ENCODE data around the gene C12orf76.
"Not testable (repeated sequence)": the region's sequence is repeated elsewhere in the genome, so short reads cannot be mapped to it uniquely, and the experiment has no call there.

C12orf76 gene, protein sequence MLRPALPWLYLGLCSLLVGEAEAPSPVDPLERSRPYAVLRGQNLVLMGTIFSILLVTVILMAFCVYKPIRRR

DNA sequence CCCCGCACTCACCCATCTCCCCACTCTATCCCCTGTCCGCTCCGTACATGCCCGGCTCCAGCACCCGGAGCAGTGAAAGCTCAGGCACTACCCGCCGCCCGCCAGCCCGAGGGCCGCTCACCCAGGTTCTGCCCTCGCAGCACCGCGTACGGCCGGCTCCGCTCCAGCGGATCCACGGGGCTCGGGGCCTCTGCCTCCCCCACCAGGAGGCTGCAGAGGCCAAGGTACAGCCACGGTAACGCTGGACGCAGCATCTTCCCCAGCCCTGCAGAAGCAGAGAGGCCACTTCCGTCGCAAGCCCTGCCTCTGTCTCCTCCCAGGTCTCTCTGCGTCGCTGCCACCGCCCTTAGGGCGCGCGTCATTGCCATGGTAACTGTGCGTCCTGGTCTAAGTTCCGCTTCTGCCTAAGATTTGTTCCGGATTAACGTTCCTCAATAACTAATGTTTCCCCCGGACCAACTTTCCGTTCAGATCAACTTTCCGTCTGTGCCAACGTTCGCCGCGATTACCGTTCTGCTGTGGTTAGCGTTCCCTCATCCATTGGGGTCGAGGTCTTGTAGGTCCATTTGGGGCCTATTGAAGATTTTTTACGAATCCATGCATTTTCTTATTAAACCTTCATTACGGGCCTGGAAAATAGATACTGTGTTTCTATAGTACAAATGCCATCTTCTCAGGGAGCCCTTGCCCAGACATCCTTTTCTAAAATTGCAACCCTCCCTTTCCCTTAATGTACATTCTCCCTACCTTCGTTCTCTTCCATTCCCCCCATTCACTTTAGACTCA, at the start of gene C12orf76:
TSS of gene C12orf76 (minus strand) at position 281 of the 786 bp plus-strand sequence. CDS start at position 254, 27 bp downstream.
- DNase-seq, result peak; percentile 89 to 90

DNA sequence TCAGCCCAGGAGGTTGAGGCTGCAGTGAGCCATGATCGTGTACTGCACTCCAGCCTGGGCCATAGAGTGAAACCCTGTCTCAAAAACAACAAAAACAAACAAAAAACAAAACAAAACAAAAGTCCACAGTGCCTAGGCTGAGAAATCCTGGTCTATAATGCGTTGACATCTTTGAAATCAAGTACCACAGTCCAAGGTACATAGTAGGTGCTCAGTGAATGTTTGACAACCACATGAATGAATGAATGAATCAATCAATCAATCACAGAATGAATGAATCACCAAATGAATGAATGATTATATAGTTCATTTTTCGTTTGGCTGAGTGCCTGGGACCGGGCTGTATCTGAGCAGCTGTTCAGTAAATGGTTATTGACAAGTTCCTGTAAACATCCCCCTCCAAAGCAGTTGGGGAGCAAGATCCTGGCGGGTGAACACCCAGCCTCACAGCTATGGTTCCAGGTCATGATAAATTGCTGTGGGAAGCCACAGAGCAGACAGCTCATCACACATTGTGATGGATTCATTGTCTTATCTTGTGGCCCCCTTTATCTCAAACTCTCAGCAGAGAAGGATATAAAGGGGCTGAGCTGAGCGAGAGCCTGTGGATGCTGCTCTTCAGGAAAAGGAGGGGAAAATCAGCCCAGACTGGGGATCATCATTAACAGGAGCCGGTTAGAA, 45.4 kb upstream of the C12orf76 start:
- DNase-seq, result no peak

DNA sequence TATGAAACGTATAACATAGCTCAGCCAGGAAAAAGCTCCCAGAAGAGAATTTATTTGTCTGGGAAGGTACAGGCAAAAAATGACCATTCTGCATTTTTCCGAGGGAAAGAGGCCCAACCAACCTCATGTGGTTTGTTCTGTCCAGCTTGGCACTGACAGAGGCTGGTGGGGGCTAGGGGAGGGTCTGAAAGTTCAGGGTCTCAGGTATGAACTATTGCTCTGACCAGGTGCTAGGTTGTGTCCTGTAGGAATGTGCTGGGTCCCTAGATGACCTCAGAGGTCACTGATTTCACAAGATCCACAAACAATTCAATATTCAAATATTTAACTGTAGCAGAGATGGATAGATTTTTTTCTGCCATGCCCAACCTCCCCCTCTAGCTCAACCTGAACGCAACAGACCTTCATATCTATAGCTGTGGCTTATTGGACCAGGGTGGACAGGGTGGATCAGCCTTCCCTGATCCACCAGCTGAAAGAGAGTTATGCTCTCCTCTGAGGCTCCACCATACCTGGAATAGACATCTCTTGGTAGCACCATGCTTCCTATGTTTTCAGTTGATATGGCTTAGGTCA, 42.9 kb upstream of the C12orf76 start:
- DNase-seq, result no peak

DNA sequence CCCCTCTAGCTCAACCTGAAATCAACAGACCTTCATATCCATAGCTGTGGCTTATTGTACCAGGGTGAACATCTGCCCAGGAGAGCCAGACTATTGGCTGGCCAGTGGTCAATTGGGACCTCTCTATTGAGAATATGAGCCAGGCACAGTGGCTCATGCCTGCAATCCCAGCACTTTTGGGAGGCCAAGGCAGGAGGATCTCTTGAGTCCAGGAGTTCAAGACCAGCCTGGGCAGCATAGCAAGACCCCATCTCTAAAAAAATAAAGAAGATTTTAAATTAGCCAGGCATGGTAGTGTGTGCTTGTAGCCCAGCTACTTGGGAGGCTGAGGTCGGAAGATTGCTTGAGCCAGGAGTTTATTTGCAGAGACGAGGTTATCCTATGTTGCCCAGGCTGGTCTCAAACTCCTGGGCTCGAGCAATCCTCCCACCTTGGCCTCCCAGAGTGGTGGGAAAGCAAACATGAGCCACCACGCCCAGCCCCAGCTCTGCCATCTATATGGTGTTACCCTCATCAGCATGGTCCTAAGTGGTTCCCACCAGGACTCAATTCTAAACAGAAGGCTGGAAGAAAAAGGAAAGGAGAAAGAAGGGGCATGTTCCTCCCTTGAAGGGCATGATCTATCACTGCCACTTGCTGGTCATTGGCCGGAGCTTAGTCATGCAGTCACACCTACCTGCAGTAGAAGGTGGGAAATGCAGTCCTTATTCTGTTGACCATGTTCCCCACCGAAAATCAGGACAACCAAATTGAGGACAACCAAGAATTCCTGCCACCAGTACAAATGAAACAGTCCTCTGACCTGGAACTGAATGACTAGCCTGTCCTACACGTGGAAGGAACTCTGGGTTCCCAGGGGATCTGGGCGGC, 42.2 kb upstream of the C12orf76 start:
- no peak for DNase-seq

DNA sequence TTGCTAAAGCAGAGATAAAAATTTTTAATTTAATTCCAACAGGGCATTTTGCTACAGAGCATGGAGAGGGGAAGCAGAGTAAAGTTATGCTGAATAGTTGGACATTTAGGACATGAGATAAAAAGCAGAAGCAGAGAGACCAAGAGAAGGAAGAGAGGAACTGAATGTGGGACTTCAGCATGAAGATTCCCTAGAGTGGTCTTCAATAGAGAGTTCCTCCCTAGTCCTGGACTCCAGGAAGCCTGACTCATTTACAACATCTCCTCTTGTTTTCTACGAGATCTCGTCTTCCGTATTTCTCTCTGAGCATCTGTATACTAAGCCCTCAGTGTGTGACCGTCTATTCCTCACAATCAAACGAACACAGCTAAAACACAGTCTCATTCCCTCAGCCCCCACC, 40.6 kb upstream of the C12orf76 start:
- no peak for DNase-seq

DNA sequence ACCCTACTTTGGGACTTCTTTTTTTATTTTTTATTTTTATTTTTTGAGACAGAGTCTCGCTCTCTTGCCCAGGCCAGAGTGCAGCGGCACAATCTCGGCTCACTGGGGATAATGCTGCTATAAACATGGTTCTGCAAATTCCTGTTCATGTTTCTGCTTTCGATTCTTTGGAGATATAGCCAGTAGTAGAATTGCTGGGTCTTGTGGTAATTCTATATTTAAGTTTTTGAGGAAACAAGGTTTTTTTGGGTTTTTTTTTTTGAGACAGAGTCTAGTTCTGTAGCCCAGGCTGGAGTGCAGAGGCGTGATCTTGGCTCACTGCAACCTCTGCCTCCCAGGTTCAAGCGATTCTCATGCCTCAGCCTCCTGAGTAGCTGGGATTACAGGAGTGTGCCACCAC, 39.9 kb upstream of the C12orf76 start:
- DNase-seq, result not testable (repeated sequence)

DNA sequence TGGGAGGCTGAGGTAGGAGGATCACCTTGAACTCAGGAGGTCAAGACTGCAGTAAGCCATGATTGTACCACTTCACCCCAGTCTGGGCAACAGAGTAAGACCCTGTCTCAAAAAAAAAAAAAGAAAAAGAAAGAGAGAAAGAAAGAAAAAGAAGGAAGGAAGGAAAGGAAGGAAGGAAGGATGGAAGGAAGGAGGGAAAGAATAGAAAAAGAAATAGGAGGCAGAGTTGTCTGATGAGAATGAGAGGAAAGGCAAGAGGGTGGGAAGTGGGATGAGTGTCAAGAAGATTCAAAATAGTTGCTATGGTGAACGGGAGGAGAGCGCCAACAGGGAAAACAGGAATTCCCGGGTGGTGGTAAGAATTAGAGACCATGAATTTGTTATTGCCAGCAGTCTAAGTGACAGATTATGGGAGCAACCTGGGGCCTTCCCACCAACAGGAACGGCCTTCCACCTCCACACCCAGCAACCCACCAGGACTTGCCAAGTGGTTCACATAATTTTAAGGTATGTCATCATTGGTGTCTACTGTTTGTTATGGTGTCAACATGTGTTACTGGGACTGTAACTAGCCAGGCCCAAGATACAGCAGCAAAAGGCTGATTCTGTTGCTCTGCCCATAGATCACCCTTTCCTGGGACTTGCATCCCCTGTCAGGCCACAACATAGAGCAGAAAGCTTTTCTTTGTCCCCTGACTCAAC, 36.1 kb upstream of the C12orf76 start:
- no peak for DNase-seq

DNA sequence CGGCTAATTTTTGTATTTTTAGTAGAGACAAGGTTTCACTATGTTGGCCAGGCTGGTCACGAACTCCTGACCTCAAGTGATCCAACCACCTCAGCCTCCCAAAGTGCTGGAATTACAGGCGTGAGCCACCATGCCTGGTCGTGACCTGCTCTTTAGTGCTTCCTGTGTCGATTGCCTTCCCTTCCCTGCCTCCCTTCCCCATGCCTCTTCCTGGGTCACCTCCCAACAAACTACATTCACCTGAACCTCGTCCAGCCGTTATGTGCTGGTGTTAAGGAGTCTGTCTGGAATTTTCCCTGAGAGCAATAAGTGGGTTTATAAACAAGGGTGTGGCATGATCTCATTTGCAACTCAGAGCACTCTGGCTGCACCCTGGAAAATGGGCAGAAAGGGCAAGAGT, 32.1 kb upstream of the C12orf76 start:
- no peak for DNase-seq

DNA sequence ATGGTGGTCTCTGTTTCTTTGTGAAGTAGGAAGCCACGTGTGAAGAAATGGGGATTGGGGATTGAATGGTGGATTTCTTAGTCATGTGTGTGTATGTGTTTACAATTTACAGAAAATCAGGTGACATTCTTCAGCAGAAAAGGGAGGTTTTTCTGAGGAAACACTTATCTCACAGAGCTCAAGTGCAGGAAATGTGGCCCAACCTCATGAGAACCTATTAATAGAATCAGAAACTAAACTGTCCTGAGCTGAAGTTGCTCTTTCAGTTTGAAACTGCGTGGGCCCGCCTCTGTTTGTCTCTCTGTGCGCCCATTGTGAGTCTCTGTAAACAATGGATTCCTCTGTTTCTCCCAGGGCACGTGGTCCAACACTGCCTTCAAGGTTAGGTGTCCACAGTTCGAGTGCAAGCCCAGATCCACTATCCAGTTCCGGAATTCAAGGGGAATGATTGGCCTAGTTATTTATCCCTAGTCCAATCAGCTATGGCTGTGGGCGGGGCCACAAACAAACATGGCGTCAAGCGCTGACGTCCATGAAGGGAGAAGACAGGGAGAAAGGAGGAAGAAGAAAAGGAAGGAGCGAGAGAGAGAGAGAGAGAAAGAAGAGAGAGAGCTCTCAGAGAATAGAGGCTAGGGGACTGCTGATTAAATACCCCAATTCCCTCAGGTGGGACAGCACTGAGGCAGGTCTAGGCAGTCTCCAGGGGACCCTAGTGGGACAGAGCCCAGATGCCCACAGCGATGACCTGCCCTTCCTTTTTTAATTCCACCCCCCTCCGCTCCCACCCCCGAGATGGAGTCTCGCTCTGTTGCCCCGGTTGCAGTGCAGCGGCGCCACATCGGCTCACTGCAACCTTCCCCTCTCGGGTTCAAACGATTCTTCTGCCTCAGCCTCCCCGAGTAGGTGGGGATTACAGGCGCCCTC, 31.4 kb upstream of the C12orf76 start:
- DNase-seq, result peak; percentile 70 to 75

DNA sequence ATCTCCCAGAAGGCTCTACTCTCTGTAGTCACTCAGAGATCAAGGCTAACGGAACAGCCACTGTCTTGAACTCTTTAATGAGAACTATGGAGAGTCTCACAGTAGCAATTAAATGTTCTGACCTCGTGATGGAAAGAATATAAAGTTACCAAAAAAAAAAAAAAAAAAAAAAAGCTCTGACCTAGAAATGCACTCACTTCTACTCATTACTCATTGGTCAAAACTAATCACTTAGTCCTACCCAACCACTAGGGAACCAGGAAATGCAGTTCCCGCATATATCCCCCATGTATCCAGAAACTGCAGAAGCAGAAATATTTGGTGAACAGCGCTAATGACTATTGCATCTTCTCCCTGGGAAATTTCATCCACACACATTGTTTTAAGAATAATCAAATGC, 29.5 kb upstream of the C12orf76 start:
- no peak for DNase-seq

DNA sequence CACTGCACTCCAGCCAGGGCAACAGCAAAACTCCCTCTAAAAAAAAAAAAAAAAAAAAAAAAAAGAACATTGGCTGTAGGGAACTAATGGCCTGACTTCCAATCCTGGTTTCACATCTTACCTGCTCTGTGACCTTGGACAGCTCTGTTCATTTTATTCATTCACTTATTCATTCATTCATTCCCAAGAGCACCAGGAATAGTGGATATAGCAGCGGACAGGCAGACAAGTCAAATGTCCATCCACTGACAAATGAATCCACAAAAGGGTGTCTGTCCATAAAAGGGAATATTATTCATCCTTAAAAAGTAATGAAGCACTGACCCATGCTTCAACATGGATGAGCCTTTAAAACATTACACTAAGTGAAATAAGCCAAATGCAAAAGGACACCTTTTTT, 27.6 kb upstream of the C12orf76 start:
- no peak for DNase-seq

DNA sequence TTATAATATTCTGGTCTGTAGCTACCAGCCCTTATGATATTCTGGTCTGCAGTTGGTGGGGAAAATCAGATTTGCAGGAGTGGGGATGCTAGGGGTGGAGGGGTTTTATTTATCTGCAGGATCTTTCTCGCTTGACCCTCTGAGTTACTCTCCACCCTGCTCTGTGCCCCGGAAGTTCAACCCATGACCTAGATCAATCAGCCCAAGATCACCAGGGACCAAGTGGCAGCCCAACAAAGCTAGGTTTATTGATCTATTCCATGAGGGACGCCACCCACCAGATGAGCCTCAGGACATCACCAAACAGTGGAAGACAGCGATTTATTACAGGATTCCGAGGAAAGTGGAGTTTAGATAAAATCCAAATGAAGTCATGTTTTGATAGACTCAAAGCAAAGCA, 25.8 kb upstream of the C12orf76 start:
- no peak for DNase-seq

DNA sequence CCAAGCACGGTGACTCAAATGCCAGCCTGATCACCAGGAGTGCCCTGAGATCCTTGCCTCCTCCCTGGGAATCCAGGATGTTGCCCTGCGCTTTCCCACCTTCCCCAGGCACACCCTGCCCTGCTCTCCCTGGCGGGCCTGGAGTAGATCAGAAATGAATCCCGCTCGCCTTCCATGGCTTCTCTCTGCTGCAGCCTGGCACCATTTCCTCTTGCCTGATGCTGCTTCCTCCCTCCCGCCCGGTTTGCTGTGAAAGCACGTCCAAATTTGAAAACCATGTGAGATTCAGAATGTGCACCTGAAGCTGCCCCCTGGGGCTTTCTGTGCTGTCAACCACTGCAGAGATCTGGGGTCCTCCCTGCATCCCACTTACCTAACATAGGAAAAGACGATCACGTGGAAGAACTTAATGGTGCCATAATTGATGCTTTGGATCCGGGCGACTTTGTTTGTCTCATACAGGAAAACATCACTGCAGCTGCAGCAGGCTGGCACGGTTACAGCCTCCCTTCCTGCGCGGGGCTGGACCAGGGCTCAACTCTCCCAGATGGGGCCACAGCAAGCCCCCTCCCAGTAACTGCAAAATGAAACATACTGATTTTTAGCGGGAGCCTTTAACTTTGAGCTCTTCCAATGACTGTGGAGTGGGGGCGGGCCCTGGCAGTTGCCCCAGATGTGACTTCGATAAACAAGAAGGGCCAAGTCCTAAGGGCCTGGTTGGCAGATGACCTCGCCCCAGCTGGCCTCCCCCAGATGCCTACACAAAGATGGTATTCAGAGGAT, 24.9 kb upstream of the C12orf76 start:
- peak; percentile 19 to 21 for DNase-seq

DNA sequence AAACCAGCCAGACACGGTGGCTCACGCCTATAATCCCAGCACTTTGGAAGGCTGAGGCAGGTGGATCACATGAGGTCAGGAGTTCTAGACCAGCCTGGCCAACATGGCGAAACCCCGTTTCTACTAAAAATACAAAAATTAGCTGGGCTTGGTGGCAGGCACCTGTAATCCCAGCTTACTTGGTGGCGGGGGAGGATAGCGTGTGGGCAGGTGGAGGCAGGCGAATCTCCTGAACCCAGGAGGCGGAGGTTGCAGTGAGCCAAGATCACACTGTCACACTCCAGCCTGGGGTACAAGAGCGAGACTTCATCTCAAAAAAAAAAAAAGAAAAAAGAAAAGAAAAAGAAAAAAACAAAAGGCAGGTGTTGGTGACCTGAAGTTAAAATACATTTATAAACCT, 24.3 kb upstream of the C12orf76 start:
- DNase-seq, result not testable (repeated sequence)

DNA sequence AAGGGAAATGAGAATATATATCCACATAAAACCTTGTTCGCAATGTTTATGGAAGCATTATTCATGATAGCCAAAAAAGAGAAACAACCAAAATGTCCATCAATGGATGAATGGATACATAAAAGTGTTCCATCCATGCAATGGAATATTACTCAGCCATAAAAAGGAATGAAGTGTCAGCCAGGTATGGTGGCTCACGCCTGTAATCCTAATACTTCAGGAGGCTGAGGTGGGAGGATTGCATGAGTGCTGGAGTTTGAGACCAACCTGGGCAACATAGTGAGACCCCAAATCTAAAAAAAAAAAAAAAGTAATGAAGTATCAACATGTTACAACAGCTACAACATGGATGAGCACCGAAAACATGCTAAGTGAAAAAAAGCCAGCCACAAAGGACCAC, 23.6 kb upstream of the C12orf76 start:
- DNase-seq, result no peak

DNA sequence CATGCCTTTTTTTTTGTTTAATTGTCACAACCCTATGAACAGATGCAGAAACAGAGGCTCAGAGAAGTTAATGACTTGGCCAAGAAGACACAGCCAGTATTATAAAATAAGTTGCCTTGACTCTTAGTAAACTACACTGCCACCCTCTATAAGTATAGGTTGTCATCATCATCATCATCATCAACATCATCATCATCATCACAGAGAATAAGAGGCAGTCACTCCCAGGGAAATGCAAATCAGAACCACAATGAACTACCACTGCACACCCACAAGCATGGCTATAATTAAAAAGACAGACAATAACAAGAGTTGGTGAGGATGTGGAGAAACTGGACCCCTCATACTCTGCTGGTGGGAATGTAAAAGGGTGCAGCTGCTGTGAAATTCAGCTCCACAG, 23.2 kb upstream of the C12orf76 start:
- DNase-seq, result no peak

DNA sequence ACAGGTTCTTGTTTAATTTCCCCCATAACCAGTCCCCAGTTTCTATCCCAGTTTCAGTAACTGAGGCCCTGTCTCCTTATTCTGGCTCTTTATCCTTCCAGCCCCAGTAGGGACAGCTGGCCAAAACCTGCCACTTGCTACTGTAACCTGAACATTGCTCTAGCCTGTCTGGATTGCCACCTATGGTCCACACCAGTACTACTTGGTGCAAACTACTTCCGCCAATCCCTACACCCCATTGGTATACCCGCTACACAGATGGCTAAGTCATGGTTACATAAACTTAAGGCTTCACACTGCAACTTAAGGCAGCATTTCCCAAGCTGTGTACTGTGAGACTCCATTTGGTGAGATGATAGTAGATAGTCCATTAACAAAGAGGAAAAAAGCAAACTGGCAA, 20.3 kb upstream of the C12orf76 start:
- DNase-seq, result no peak

DNA sequence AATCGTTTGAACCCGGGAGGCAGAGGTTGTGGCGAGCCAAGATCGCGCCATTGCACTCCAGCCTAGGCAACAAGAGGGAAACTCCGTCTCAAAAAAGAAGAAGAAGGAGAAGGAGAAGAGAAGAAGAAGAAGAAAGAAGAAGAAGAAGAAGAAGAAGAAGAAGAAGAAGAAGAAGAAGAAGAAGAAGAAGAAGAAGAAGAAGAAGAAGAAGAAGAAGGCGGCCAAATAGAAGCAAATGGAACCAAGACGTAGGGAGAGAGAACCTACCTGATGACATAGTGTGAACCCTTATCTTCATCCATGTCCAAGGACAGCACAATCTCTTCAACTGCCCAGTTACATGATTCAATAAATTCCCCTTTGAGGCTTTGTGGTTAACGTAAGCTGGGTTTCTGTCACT, 19.8 kb upstream of the C12orf76 start:
- not testable (repeated sequence) for DNase-seq

DNA sequence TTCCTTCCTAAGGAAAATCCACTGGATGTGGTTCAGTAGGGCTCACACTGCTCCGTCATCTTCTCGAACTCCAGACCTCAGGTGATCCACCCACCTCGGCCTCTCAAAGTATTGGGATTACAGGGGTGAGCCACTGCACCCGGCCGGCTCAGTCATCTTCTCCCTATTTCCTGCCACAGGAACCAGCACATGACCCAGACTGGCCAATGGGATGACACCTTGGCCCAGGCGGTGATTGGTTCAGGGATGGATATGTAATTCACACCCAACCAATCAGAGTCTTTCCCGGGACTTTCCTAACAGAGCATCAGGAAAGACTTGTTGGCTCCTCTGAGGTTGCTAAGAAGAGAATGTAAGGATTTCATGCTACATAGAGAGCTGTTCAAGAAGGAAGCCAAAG, 19.2 kb upstream of the C12orf76 start:
- no peak for DNase-seq

DNA sequence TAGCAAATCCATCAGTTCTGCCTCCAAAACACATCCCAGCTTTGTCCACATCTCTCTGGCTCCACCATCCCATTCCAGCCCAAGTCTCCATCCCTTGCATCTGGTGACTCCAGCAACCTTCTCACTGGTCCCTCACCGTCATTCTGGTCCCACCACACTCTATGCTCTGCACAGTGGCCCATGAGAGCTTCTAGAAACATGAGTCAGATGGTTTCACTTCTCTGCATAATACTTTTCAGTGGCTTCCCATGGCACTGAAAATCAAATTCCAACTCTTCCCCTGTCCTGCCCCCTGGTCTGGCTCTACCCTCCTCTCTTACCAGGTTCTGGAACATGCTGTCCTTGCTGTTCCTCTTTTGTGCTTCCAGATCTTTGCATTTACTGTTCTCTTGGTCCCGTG, 17.2 kb upstream of the C12orf76 start:
- no peak for DNase-seq

Measured in activated CD4-positive, alpha-beta T cell treated with anti-CD3 and anti-CD28 coated beads for 4 hours (primary cell).